OCI-LY1 (cell line): Measurements from ENCODE around the gene POLR3A.

Experiments
- H2AFZ ChIP-seq: fragments of 200-600 bp; sonication (generic), shearing (Covaris generic); 2 replicates; pipeline ENCODE4 v1.6.0; 2014; ENCODE audit warnings: antibody characterized with exemption, mild to moderate bottlenecking, low read length
- H3F3A ChIP-seq: fragments of 200-600 bp; sonication (generic), shearing (Covaris generic); 2 replicates; pipeline ENCODE4 v1.6.0; 2014; ENCODE audit warnings: mild to moderate bottlenecking, antibody characterized with exemption, low read length, moderate library complexity; ENCODE audit not compliant: insufficient read depth
- H3K27ac ChIP-seq: fragments of 200-600 bp; sonication (generic); 2 replicates; pipeline ENCODE4 v1.5.1; 2014; ENCODE audit warnings: low read length, mixed run types, mild to moderate bottlenecking, low read depth; ENCODE audit not compliant: poor library complexity, severe bottlenecking
- H3K27me3 ChIP-seq: fragments of 200-600 bp; sonication (generic); 2 replicates; pipeline ENCODE4 v1.6.0; 2014; ENCODE audit warnings: antibody characterized with exemption, mild to moderate bottlenecking, low read length, moderate library complexity; ENCODE audit not compliant: insufficient read depth
- H3K36me3 ChIP-seq: fragments of 200-600 bp; sonication (generic); 2 replicates; pipeline ENCODE4 v1.6.1; 2014; ENCODE audit warnings: mild to moderate bottlenecking, antibody characterized with exemption, low read length, moderate library complexity, mixed read lengths; ENCODE audit not compliant: insufficient read depth
- H3K4me1 ChIP-seq: fragments of 200-600 bp; sonication (generic); 2 replicates; pipeline ENCODE4 v1.5.1; 2014; ENCODE audit warnings: mild to moderate bottlenecking, low read length, moderate library complexity; ENCODE audit not compliant: insufficient read depth, severe bottlenecking
- H3K4me2 ChIP-seq: fragments of 200-600 bp; sonication (generic), shearing (Covaris generic); 2 replicates; pipeline ENCODE4 v1.6.1; 2014; ENCODE audit warnings: low read length
- H3K4me3 ChIP-seq: fragments of 200-600 bp; sonication (generic); 2 replicates; pipeline ENCODE4 v1.5.1; 2014; ENCODE audit warnings: low read length, low read depth, mild to moderate bottlenecking, mixed read lengths; ENCODE audit not compliant: poor library complexity, severe bottlenecking
- H3K79me2 ChIP-seq: fragments of 200-600 bp; shearing (Covaris generic); 2 replicates; pipeline ENCODE4 v1.6.1; 2016; ENCODE audit warnings: mixed run types, low read length, mixed read lengths; ENCODE audit not compliant: insufficient read depth
- H3K9ac ChIP-seq: fragments of 200-600 bp; sonication (generic), shearing (Covaris generic); 2 replicates; pipeline ENCODE4 v1.6.1; 2014; ENCODE audit warnings: mild to moderate bottlenecking, low read length, mixed read lengths
- H3K9me2 ChIP-seq: fragments of 200-600 bp; sonication (generic), shearing (Covaris generic); 2 replicates; pipeline ENCODE4 v1.6.1; 2014; ENCODE audit warnings: low read depth, mild to moderate bottlenecking, low read length, mixed read lengths
- H3K9me3 ChIP-seq: fragments of 200-600 bp; shearing (Covaris generic); 2 replicates; pipeline ENCODE4 v1.6.1; 2014; ENCODE audit warnings: low read length, mixed read lengths
- H4K20me1 ChIP-seq: fragments of 200-600 bp; sonication (generic), shearing (Covaris generic); 2 replicates; pipeline ENCODE4 v1.6.0; 2016; ENCODE audit warnings: mild to moderate bottlenecking, low read length; ENCODE audit not compliant: insufficient read depth
- EZH2 ChIP-seq: fragments of 200-600 bp; sonication (generic), shearing (Covaris generic); IDR thresholded peaks from 2 replicates; pipeline ENCODE4 v1.8.0; 2017; ENCODE audit warnings: borderline replicate concordance, mixed run types, mild to moderate bottlenecking, antibody characterized with exemption, low read length, moderate library complexity, mixed read lengths
- TF ChIP-seq, protein P1 (sequence below): fragments of 200-600 bp; sonication (generic), shearing (Covaris generic); IDR thresholded peaks from 2 replicates; pipeline ENCODE4 v1.5.1; 2017; ENCODE audit warnings: mild to moderate bottlenecking, antibody characterized with exemption, low read length, moderate library complexity, mixed read lengths

The POLR3A gene

GRCh38 chr10:78038105-78038504 is 8.8 kb upstream of the POLR3A start:
- peaks cover 33% of the 10 kb centered on the region for H3K4me1 ChIP-seq
- no peak overlapping the region for H2AFZ ChIP-seq
- H3K27me3 ChIP-seq = no peaks in the 10 kb centered on the region
- peaks cover 2% of the 10 kb centered on the region; the same call in 1 of the 2 replicates for H4K20me1 ChIP-seq
- no peak for TF ChIP-seq EZH2
- TF ChIP-seq, protein P1, sequence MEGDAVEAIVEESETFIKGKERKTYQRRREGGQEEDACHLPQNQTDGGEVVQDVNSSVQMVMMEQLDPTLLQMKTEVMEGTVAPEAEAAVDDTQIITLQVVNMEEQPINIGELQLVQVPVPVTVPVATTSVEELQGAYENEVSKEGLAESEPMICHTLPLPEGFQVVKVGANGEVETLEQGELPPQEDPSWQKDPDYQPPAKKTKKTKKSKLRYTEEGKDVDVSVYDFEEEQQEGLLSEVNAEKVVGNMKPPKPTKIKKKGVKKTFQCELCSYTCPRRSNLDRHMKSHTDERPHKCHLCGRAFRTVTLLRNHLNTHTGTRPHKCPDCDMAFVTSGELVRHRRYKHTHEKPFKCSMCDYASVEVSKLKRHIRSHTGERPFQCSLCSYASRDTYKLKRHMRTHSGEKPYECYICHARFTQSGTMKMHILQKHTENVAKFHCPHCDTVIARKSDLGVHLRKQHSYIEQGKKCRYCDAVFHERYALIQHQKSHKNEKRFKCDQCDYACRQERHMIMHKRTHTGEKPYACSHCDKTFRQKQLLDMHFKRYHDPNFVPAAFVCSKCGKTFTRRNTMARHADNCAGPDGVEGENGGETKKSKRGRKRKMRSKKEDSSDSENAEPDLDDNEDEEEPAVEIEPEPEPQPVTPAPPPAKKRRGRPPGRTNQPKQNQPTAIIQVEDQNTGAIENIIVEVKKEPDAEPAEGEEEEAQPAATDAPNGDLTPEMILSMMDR = no peak
- H3K79me2 ChIP-seq = peaks cover 20% of the 10 kb centered on the region
- H3F3A ChIP-seq = peaks cover 4% of the 10 kb centered on the region; the same call in 1 of the 2 replicates
- no peak overlapping the region for H3K27ac ChIP-seq
- peaks cover 90% of the 10 kb centered on the region for H3K36me3 ChIP-seq
- H3K9ac ChIP-seq = no peak overlapping the region; the same call in 1 of the 2 replicates
- H3K4me3 ChIP-seq = no peak overlapping the region
- no peaks in the 10 kb centered on the region for H3K9me2 ChIP-seq
- H3K4me2 ChIP-seq = 0 out of 2 replicates have a peak overlapping the region, but pooled peaks have one; percentile 15
- H3K9me3 ChIP-seq = no peaks in the 10 kb centered on the region

GRCh38 chr10:78035933-78036583 is 6.7 kb upstream of the POLR3A start:
- H3K36me3 ChIP-seq = peaks cover 69% of the 10 kb centered on the region
- no peaks in the 10 kb centered on the region for H3K9me3 ChIP-seq
- H3K79me2 ChIP-seq = peaks cover 20% of the 10 kb centered on the region
- H3K4me1 ChIP-seq = peaks cover 33% of the 10 kb centered on the region
- peak overlapping the region; percentile 89 for H3K4me3 ChIP-seq
- H3K27ac ChIP-seq = no peak overlapping the region
- H3K4me2 ChIP-seq = peak overlapping the region; percentile 69; the same call in 1 of the 2 replicates
- H4K20me1 ChIP-seq = peaks cover 2% of the 10 kb centered on the region; the same call in 1 of the 2 replicates
- peaks cover 4% of the 10 kb centered on the region; the same call in 1 of the 2 replicates for H3F3A ChIP-seq
- H3K9ac ChIP-seq = peak overlapping the region; percentile 82; the same call in 1 of the 2 replicates
- no peak for TF ChIP-seq EZH2
- TF ChIP-seq, protein P1 = no peak
- H3K9me2 ChIP-seq = no peaks in the 10 kb centered on the region
- H3K27me3 ChIP-seq = no peaks in the 10 kb centered on the region
- no peak overlapping the region for H2AFZ ChIP-seq

GRCh38 chr10:78035437-78035836 is 6.1 kb upstream of the POLR3A start:
- TF ChIP-seq, protein P1 = no peak
- no peak for TF ChIP-seq EZH2
- Histone ChIP-seq H3K4me3 (peak overlapping the region; percentile 89), H3K4me1 (peaks cover 33% of the 10 kb centered on the region), H3K4me2 (peak overlapping the region; percentile 69), H3K36me3 (peaks cover 63% of the 10 kb centered on the region), H3K9ac (peak overlapping the region; percentile 82; the same call in 1 of the 2 replicates), H3K27ac (no peak overlapping the region), H3K9me2 (no peaks in the 10 kb centered on the region), H3F3A (no peaks in the 10 kb centered on the region; the same call in 1 of the 2 replicates), H3K79me2 (peaks cover 20% of the 10 kb centered on the region), H3K27me3 (no peaks in the 10 kb centered on the region), H4K20me1 (peaks cover 2% of the 10 kb centered on the region; the same call in 1 of the 2 replicates), H2AFZ (no peak overlapping the region), H3K9me3 (no peaks in the 10 kb centered on the region)
